Caco-2 (cell line): ENCODE results near the gene RNF126. TPM values are rescaled to one million over a fixed set of nuclear protein-coding genes. Genes with fewer than 3 reads are reported as not detected.

Source experiments
- BruUV-seq: library from RNA; stranded (reverse); fragments of 400-500 nt; replicated peaks from 2 replicates; lab custom pipeline; 2021; lab: Mats Ljungman, UMichigan
- CTCF ChIA-PET: fragments of 300-600 bp; sonication (Branson Sonifier 250); formaldehyde crosslinking; loops from one replicate; lab custom pipeline; 2022; ENCODE audit warnings: antibody characterized with exemption; lab: Charles Lee
- POLR2A ChIA-PET: fragments of 300-600 bp; sonication (Branson Sonifier 250); formaldehyde crosslinking; loops from one replicate; lab custom pipeline; 2022; ENCODE audit warnings: antibody characterized with exemption; lab: Charles Lee
- DNase-seq, 2 experiments: peaks; one replicate each; pipeline versions ENCODE4 v3.0.0 to v3.0.0-alpha.2; 2020 to 2022
- H3K27me3 ChIP-seq: replicated peaks from 2 replicates; pipeline ENCODE4 v1.6.0; 2011; ENCODE audit warnings: low read length; ENCODE audit not compliant: control insufficient read depth, insufficient read depth
- H3K36me3 ChIP-seq: 2 replicates; pipeline ENCODE4 v1.5.1; 2011; ENCODE audit warnings: low read length; ENCODE audit not compliant: control insufficient read depth, insufficient read depth
- H3K4me1 ChIP-seq: fragments of 250-450 bp; sonication (Bioruptor Pico); 2 replicates; pipeline ENCODE4 v1.5.1; 2020; ENCODE audit warnings: mild to moderate bottlenecking
- H3K4me3 ChIP-seq: 2 replicates; pipeline ENCODE4 v1.5.1; 2011; ENCODE audit warnings: low read depth, mild to moderate bottlenecking, control low read depth, low read length
- H3K9me3 ChIP-seq: fragments of 250-450 bp; sonication (Bioruptor Pico); 2 replicates; pipeline ENCODE4 v1.5.1; 2020; ENCODE audit warnings: mild to moderate bottlenecking, moderate library complexity
- H3K27ac Mint-ChIP-seq: one replicate; pipeline ENCODE4 v1.8.0; 2022; ENCODE audit warnings: mixed read lengths; ENCODE audit not compliant: unreplicated experiment
- H3K27me3 Mint-ChIP-seq: one replicate; pipeline ENCODE4 v1.8.0; 2022; ENCODE audit warnings: mixed read lengths; ENCODE audit not compliant: insufficient read depth, unreplicated experiment
- H3K36me3 Mint-ChIP-seq: one replicate; pipeline ENCODE4 v1.8.0; 2022; ENCODE audit warnings: mild to moderate bottlenecking, mixed read lengths; ENCODE audit not compliant: insufficient read depth, unreplicated experiment
- H3K4me1 Mint-ChIP-seq: one replicate; pipeline ENCODE4 v1.8.0; 2022; ENCODE audit warnings: low read depth, mixed read lengths; ENCODE audit not compliant: unreplicated experiment
- H3K4me3 Mint-ChIP-seq: one replicate; pipeline ENCODE4 v1.8.0; 2022; ENCODE audit warnings: mild to moderate bottlenecking, moderate library complexity, mixed read lengths; ENCODE audit not compliant: unreplicated experiment
- H3K9me3 Mint-ChIP-seq: one replicate; pipeline ENCODE4 v1.8.0; 2022; ENCODE audit warnings: mixed read lengths; ENCODE audit not compliant: unreplicated experiment
- CTCF ChIP-seq, 2 experiments: fragments of 200-600 bp in 1 of 2; IDR thresholded peaks; 1 replicate in 1 of 2; 2 replicates in 1 of 2; pipeline versions ENCODE4 v1.5.1 to v1.8.0; 2011 to 2022; ENCODE audit warnings: antibody characterized with exemption in 1 of 2, control low read depth in 1 of 2, inconsistent platforms in 1 of 2, low read depth in 1 of 2, low read length in 1 of 2, mild to moderate bottlenecking in 1 of 2, moderate library complexity in 1 of 2; ENCODE audit not compliant: insufficient read depth in 1 of 2, severe bottlenecking in 1 of 2, unreplicated experiment in 1 of 2
- intact Hi-C: fragments of 100-400 bp; cut with micrococcal nuclease; formaldehyde crosslinking; loops from one replicate; pipeline ENCODE4 v1.10.0; 2022; ENCODE audit not compliant: unreplicated experiment
- total RNA-seq: library from RNA; stranded (reverse); gene quantifications from 2 replicates; pipeline ENCODE4 v1.2.3, GENCODE V29; 2022

Gene RNF126
- total RNA-seq, 1 experiment from 2014 or later: 74.6 TPM

DNA sequence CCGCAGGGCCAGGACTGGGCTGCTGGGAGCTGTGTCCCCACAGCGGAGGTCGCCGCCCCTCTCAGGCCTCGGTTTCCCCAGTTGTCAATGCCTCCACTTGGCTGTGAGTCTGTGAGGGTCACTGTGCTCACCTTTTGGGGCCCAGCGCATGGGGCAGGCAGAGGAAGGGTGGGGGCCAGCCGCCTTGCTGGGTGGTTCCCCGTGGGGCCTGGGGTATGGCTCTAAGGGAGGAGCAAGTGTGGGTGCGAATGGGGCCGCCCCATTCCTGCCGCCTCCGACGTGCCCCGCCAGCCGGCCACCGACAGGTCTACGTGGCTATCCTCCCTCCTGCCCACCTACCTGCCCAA lies 24.1 kb downstream of the RNF126 start:
- Mint-ChIP-seq H3K4me3 (peak overlapping the region; percentile 71), H3K27ac (no peak overlapping the region), H3K4me1 (peaks cover 12% of the 10 kb centered on the region), H3K9me3 (no peaks in the 10 kb centered on the region), H3K27me3 (peaks cover 4% of the 10 kb centered on the region), H3K36me3 (peaks cover 17% of the 10 kb centered on the region)
- Histone ChIP-seq H3K27me3 (no peaks in the 10 kb centered on the region), H3K36me3 (no peaks in the 10 kb centered on the region), H3K4me3 (peak overlapping the region; percentile 36), H3K9me3 (no peaks in the 10 kb centered on the region), H3K4me1 (peaks cover 11% of the 10 kb centered on the region; the same call in 1 of the 2 replicates)
- no peak for TF ChIP-seq CTCF (IDR thresholded peaks at IDR 0.05; ENCODE audit: insufficient read depth in 1 of 2, low read depth in 1 of 2, low read length in 1 of 2, severe bottlenecking in 1 of 2, unreplicated experiment in 1 of 2)
- intact Hi-C loops: no loop called here
- ChIA-PET POLR2A (no interaction called here), CTCF (no interaction called here)
- no peak for DNase-seq
- no TSS peak for BruUV-seq

DNA sequence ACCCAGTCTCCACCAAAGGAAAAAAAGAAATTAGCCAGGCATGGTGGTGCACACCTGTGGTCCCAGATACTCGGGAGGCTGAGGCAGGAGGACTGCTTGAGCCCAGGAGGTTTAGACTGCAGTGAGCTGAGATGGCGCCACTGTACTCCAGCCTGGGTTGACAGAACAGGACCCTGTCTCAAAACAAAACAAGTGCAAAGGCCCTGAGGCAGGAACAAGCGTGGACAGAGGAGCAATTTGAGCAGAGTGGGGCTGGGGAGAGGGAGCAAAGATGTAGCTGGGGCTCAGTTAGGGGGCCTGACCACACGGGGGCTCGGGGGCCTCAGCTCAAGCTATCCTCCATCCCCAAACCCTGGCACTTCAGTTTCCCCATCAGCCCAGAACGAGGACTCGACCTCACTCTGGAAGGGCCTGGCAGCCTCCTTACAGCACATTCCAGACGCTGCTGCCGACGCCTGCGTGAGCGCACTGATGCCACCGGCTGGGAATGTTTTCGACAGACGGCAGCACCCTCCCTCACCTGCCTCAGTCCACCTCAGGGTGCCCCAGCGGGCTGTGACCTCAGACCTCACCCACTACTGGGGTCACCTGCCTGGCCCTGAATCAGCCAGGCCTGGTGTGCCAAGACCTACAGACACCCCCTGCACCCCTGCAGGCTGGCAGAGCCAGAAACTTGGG lies 27.9 kb downstream of the RNF126 start:
- intact Hi-C loops: no loop called here
- peaks cover 4% of the 10 kb centered on the region for H3K27me3 Mint-ChIP-seq
- no peak for TF ChIP-seq CTCF (IDR thresholded peaks at IDR 0.05; ENCODE audit: insufficient read depth in 1 of 2, low read depth in 1 of 2, low read length in 1 of 2, severe bottlenecking in 1 of 2, unreplicated experiment in 1 of 2)
- H3K27ac Mint-ChIP-seq: no peak overlapping the region
- no peaks in the 10 kb centered on the region for H3K9me3 Mint-ChIP-seq
- Histone ChIP-seq H3K4me3 (no peak overlapping the region), H3K27me3 (no peaks in the 10 kb centered on the region), H3K36me3 (no peaks in the 10 kb centered on the region), H3K4me1 (peaks cover 11% of the 10 kb centered on the region; the same call in 1 of the 2 replicates), H3K9me3 (no peaks in the 10 kb centered on the region)
- ChIA-PET CTCF (no interaction called here), POLR2A (no interaction called here)
- peaks cover 13% of the 10 kb centered on the region for H3K4me1 Mint-ChIP-seq
- BruUV-seq: no TSS peak
- no peak overlapping the region for H3K4me3 Mint-ChIP-seq
- H3K36me3 Mint-ChIP-seq: peaks cover 34% of the 10 kb centered on the region
- DNase-seq: no peak

DNA sequence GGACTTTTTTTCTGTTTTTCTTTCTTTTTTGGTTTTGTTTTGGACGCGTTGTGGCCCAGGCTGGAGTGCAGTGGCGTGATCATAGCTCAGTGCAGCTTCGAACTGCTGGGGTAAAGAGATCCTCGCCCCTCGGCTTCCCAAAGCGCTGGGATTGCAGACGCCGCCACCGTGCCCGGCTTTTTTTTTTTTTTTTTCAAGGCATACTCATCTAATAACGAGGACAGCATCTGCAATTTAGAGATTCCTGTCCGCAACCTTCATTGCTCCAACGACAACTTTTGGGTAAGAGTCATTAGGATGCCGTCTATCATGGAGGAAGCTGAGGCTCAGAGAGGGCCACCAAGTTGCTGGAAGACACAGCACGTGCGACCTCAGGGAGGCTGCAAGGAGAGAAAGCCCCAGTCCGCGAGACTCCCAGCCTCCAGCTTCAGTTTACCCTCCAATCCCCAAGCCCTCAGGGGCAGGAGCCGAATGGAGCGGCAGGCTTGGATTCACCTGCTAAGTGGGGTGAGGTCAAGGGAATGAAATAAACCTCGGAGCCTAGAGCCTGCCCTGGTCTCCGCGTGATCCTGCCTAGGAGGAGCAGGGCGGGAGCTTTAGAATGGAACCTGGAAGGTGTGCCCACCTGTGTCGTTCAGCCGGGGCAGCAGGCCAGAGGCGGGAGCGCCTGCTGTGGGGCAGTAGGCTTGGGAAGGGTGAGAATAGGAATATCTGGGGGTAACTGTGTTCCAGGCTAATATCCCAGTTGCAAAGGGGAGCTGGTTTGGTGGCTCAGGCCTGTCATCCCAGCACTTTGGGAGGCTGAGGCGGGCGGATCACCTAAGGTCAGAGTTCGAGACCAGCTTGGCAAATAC lies 29.0 kb downstream of the RNF126 start:
- Mint-ChIP-seq H3K36me3 (peaks cover 29% of the 10 kb centered on the region), H3K4me3 (peak overlapping the region; percentile 100), H3K27me3 (no peaks in the 10 kb centered on the region), H3K4me1 (peaks cover 7% of the 10 kb centered on the region), H3K27ac (peak overlapping the region; percentile 96), H3K9me3 (no peaks in the 10 kb centered on the region)
- no peak for TF ChIP-seq CTCF (IDR thresholded peaks at IDR 0.05; ENCODE audit: insufficient read depth in 1 of 2, low read depth in 1 of 2, low read length in 1 of 2, severe bottlenecking in 1 of 2, unreplicated experiment in 1 of 2)
- POLR2A ChIA-PET: interaction anchor here (0.7 kb wide), 1 partner anchor 102 kb away, joined by 3 read pairs; the partner anchor contains the start of gene CDC34
- no peaks in the 10 kb centered on the region for H3K36me3 ChIP-seq
- no peaks in the 10 kb centered on the region for H3K9me3 ChIP-seq
- H3K4me1 ChIP-seq: peaks cover 8% of the 10 kb centered on the region; the same call in 1 of the 2 replicates
- no peaks in the 10 kb centered on the region for H3K27me3 ChIP-seq
- CTCF ChIA-PET: no interaction called here
- no peak for DNase-seq
- intact Hi-C loops: loop anchor here (2.0 kb wide), 1 partner anchor 61 kb away; the partner anchor contains the start of gene BSG
- no TSS peak for BruUV-seq
- H3K4me3 ChIP-seq: peak overlapping the region; percentile 57
